ENCODE measurements around the gene NAPSA. TPM values are rescaled to one million over a fixed set of nuclear protein-coding genes. Genes with fewer than 3 reads are reported as not detected.
A peak's percentile ranks its signal among the peaks of the same experiment; 100 is the strongest.

NAPSA gene
- total and polyA plus RNA-seq, 9 of the 15 experiments (the other 6 are each of a cell fraction or from before 2014, with no cell fraction given): 0.25 to 1.9 (median 0.69) TPM

DNA sequence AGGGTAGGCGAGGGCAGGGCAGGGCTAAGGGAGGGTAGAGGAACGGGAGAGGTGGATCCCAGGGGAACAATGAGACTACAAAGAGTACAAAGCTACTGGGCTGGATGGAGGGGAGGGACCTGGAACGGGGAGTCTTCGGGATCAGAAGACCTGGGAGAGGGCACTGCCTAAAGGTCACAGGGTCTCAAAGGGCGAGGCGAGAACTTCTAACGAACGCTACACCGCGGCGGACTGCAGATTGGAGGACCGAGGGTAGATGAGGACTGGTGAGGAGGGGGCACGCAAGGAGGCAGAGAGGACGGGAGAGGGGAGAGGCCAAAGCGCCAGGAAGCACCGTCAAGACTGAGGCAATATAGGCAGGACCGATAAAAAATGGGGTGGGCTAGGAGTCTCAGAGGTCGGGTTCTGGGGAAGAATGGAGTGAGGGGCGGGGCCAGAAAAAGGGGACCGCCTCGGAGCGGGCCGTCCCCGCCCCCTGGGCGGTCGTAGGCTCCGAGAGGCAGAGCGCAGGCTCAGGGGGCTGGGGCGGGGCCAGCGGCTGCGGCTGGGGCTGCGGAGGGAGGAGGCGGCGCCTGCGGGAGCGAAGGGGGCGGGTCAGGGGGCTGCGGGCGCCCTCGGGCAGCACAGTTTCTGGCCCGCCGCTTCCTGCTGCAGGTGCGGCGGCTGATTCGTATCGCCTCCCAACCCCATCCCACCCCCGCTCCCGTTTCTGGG lies 34.9 kb downstream of the NAPSA start (continued):
- TF ChIP-seq, protein P1, sequence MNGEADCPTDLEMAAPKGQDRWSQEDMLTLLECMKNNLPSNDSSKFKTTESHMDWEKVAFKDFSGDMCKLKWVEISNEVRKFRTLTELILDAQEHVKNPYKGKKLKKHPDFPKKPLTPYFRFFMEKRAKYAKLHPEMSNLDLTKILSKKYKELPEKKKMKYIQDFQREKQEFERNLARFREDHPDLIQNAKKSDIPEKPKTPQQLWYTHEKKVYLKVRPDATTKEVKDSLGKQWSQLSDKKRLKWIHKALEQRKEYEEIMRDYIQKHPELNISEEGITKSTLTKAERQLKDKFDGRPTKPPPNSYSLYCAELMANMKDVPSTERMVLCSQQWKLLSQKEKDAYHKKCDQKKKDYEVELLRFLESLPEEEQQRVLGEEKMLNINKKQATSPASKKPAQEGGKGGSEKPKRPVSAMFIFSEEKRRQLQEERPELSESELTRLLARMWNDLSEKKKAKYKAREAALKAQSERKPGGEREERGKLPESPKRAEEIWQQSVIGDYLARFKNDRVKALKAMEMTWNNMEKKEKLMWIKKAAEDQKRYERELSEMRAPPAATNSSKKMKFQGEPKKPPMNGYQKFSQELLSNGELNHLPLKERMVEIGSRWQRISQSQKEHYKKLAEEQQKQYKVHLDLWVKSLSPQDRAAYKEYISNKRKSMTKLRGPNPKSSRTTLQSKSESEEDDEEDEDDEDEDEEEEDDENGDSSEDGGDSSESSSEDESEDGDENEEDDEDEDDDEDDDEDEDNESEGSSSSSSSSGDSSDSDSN (IDR thresholded peaks at IDR 0.05; ENCODE audit: borderline replicate concordance in 1 of 2, low read depth in 2 of 2, low read length in 2 of 2): no peak
- TF ChIP-seq HNRNPL (IDR thresholded peaks at IDR 0.05; ENCODE audit: low read depth, low read length): no peak
- no peak for TF ChIP-seq EZH2 (IDR thresholded peaks at IDR 0.05; ENCODE audit: borderline replicate concordance, low read depth, low read length)
- TF ChIP-seq, protein P2, sequence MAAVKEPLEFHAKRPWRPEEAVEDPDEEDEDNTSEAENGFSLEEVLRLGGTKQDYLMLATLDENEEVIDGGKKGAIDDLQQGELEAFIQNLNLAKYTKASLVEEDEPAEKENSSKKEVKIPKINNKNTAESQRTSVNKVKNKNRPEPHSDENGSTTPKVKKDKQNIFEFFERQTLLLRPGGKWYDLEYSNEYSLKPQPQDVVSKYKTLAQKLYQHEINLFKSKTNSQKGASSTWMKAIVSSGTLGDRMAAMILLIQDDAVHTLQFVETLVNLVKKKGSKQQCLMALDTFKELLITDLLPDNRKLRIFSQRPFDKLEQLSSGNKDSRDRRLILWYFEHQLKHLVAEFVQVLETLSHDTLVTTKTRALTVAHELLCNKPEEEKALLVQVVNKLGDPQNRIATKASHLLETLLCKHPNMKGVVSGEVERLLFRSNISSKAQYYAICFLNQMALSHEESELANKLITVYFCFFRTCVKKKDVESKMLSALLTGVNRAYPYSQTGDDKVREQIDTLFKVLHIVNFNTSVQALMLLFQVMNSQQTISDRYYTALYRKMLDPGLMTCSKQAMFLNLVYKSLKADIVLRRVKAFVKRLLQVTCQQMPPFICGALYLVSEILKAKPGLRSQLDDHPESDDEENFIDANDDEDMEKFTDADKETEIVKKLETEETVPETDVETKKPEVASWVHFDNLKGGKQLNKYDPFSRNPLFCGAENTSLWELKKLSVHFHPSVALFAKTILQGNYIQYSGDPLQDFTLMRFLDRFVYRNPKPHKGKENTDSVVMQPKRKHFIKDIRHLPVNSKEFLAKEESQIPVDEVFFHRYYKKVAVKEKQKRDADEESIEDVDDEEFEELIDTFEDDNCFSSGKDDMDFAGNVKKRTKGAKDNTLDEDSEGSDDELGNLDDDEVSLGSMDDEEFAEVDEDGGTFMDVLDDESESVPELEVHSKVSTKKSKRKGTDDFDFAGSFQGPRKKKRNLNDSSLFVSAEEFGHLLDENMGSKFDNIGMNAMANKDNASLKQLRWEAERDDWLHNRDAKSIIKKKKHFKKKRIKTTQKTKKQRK (IDR thresholded peaks at IDR 0.05; ENCODE audit: borderline replicate concordance, low read depth, low read length): no peak
- TF ChIP-seq MXI1 (IDR thresholded peaks at IDR 0.05; ENCODE audit: low read depth, low read length): no peak
- no peak for TF ChIP-seq ZNF224 (CRISPR knock-in tag; IDR thresholded peaks at IDR 0.05)
- no peak for TF ChIP-seq BDP1 (IDR thresholded peaks at IDR 0.05; ENCODE audit: insufficient read depth, insufficient read length)
- TF ChIP-seq, protein P3, sequence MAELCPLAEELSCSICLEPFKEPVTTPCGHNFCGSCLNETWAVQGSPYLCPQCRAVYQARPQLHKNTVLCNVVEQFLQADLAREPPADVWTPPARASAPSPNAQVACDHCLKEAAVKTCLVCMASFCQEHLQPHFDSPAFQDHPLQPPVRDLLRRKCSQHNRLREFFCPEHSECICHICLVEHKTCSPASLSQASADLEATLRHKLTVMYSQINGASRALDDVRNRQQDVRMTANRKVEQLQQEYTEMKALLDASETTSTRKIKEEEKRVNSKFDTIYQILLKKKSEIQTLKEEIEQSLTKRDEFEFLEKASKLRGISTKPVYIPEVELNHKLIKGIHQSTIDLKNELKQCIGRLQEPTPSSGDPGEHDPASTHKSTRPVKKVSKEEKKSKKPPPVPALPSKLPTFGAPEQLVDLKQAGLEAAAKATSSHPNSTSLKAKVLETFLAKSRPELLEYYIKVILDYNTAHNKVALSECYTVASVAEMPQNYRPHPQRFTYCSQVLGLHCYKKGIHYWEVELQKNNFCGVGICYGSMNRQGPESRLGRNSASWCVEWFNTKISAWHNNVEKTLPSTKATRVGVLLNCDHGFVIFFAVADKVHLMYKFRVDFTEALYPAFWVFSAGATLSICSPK (IDR thresholded peaks at IDR 0.05; ENCODE audit: borderline replicate concordance): peak; percentile 58; the same call in 1 of the 2 replicates
- no peak for TF ChIP-seq ZNF316 (IDR thresholded peaks at IDR 0.05)
- no peak for TF ChIP-seq PCBP2 (IDR thresholded peaks at IDR 0.05; ENCODE audit: low read depth, low read length, poor library complexity, severe bottlenecking)
- TF ChIP-seq ETS2 (tag; IDR thresholded peaks at IDR 0.05; ENCODE audit: borderline replicate concordance, poor library complexity, severe bottlenecking): no peak
- peak; percentile 21 for TF ChIP-seq TAF1 (IDR thresholded peaks at IDR 0.05; ENCODE audit: control insufficient read depth, extremely low read depth, insufficient read depth, low read length, severe bottlenecking)
- TF ChIP-seq, protein P4, sequence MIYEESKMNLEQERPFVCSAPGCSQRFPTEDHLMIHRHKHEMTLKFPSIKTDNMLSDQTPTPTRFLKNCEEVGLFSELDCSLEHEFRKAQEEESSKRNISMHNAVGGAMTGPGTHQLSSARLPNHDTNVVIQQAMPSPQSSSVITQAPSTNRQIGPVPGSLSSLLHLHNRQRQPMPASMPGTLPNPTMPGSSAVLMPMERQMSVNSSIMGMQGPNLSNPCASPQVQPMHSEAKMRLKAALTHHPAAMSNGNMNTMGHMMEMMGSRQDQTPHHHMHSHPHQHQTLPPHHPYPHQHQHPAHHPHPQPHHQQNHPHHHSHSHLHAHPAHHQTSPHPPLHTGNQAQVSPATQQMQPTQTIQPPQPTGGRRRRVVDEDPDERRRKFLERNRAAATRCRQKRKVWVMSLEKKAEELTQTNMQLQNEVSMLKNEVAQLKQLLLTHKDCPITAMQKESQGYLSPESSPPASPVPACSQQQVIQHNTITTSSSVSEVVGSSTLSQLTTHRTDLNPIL (CRISPR knock-in tag; IDR thresholded peaks at IDR 0.05): no peak
- TF ChIP-seq PHF21A (IDR thresholded peaks at IDR 0.05; ENCODE audit: borderline replicate concordance, low read depth): no peak
- TF ChIP-seq, protein P5, sequence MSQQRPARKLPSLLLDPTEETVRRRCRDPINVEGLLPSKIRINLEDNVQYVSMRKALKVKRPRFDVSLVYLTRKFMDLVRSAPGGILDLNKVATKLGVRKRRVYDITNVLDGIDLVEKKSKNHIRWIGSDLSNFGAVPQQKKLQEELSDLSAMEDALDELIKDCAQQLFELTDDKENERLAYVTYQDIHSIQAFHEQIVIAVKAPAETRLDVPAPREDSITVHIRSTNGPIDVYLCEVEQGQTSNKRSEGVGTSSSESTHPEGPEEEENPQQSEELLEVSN (IDR thresholded peaks at IDR 0.05; ENCODE audit: borderline replicate concordance in 1 of 2, extremely low read depth in 1 of 2, insufficient read depth in 1 of 2, insufficient read length in 1 of 2, low read depth in 1 of 2, low read length in 1 of 2, poor library complexity in 1 of 2, severe bottlenecking in 1 of 2): peak in 1 of 2 experiments; percentile 26

Measured in K562 (cell line).